Caco-2 (cell line): ENCODE measurements around the gene CNIH3. TPM values are rescaled to one million over a fixed set of nuclear protein-coding genes. Genes with fewer than 3 reads are reported as not detected.

Experiments
- BruUV-seq: library from RNA; stranded (reverse); fragments of 400-500 nt; replicated peaks from 2 replicates; lab custom pipeline; 2021; lab: Mats Ljungman, UMichigan
- CTCF ChIA-PET: fragments of 300-600 bp; sonication (Branson Sonifier 250); formaldehyde crosslinking; loops from one replicate; lab custom pipeline; 2022; ENCODE audit warnings: antibody characterized with exemption; lab: Charles Lee
- POLR2A ChIA-PET: fragments of 300-600 bp; sonication (Branson Sonifier 250); formaldehyde crosslinking; loops from one replicate; lab custom pipeline; 2022; ENCODE audit warnings: antibody characterized with exemption; lab: Charles Lee
- DNase-seq, 2 experiments: peaks; one replicate each; pipeline versions ENCODE4 v3.0.0 to v3.0.0-alpha.2; 2020 to 2022
- H3K27me3 ChIP-seq: replicated peaks from 2 replicates; pipeline ENCODE4 v1.6.0; 2011; ENCODE audit warnings: low read length; ENCODE audit not compliant: control insufficient read depth, insufficient read depth
- H3K36me3 ChIP-seq: 2 replicates; pipeline ENCODE4 v1.5.1; 2011; ENCODE audit warnings: low read length; ENCODE audit not compliant: control insufficient read depth, insufficient read depth
- H3K4me1 ChIP-seq: fragments of 250-450 bp; sonication (Bioruptor Pico); 2 replicates; pipeline ENCODE4 v1.5.1; 2020; ENCODE audit warnings: mild to moderate bottlenecking
- H3K4me3 ChIP-seq: 2 replicates; pipeline ENCODE4 v1.5.1; 2011; ENCODE audit warnings: low read depth, mild to moderate bottlenecking, control low read depth, low read length
- H3K9me3 ChIP-seq: fragments of 250-450 bp; sonication (Bioruptor Pico); 2 replicates; pipeline ENCODE4 v1.5.1; 2020; ENCODE audit warnings: mild to moderate bottlenecking, moderate library complexity
- H3K27ac Mint-ChIP-seq: one replicate; pipeline ENCODE4 v1.8.0; 2022; ENCODE audit warnings: mixed read lengths; ENCODE audit not compliant: unreplicated experiment
- H3K27me3 Mint-ChIP-seq: one replicate; pipeline ENCODE4 v1.8.0; 2022; ENCODE audit warnings: mixed read lengths; ENCODE audit not compliant: insufficient read depth, unreplicated experiment
- H3K36me3 Mint-ChIP-seq: one replicate; pipeline ENCODE4 v1.8.0; 2022; ENCODE audit warnings: mild to moderate bottlenecking, mixed read lengths; ENCODE audit not compliant: insufficient read depth, unreplicated experiment
- H3K4me1 Mint-ChIP-seq: one replicate; pipeline ENCODE4 v1.8.0; 2022; ENCODE audit warnings: low read depth, mixed read lengths; ENCODE audit not compliant: unreplicated experiment
- H3K4me3 Mint-ChIP-seq: one replicate; pipeline ENCODE4 v1.8.0; 2022; ENCODE audit warnings: mild to moderate bottlenecking, moderate library complexity, mixed read lengths; ENCODE audit not compliant: unreplicated experiment
- H3K9me3 Mint-ChIP-seq: one replicate; pipeline ENCODE4 v1.8.0; 2022; ENCODE audit warnings: mixed read lengths; ENCODE audit not compliant: unreplicated experiment
- intact Hi-C: fragments of 100-400 bp; cut with micrococcal nuclease; formaldehyde crosslinking; loops from one replicate; pipeline ENCODE4 v1.10.0; 2022; ENCODE audit not compliant: unreplicated experiment
- total RNA-seq: library from RNA; stranded (reverse); gene quantifications from 2 replicates; pipeline ENCODE4 v1.2.3, GENCODE V29; 2022
- TF ChIP-seq, protein P1 (sequence below), 2 experiments: fragments of 200-600 bp in 1 of 2; IDR thresholded peaks; 1 replicate in 1 of 2; 2 replicates in 1 of 2; pipeline versions ENCODE4 v1.5.1 to v1.8.0; 2011 to 2022; ENCODE audit warnings: antibody characterized with exemption in 1 of 2, control low read depth in 1 of 2, inconsistent platforms in 1 of 2, low read depth in 1 of 2, low read length in 1 of 2, mild to moderate bottlenecking in 1 of 2, moderate library complexity in 1 of 2; ENCODE audit not compliant: insufficient read depth in 1 of 2, severe bottlenecking in 1 of 2, unreplicated experiment in 1 of 2

CNIH3 gene
- total RNA-seq, 1 experiment from 2014 or later = 2.2 TPM

DNA sequence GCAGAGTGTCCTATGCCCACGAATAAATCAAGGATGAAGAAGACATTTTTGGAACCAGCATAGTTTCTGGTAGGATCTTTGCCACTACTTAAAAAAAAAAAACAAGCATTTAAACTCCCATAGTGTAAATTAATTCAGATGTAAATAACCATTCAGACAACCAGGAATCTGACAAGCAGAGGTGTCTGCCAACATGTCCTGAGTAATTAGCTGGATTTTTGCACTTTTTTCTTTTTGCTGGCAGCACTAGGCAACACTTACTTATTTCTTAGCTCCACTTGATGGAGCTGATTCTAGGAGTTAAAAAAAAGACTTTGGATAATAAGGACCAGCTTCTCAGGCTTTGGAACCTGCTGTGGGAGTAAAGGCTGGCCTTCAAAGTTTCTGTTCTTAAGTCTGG lies 27.6 kb upstream of the CNIH3 start:
- H3K9me3 ChIP-seq = no peaks in the 10 kb centered on the region
- no peaks in the 10 kb centered on the region for H3K4me1 ChIP-seq
- no TSS peak for BruUV-seq
- no peaks in the 10 kb centered on the region for H3K36me3 Mint-ChIP-seq
- no peaks in the 10 kb centered on the region for H3K27me3 ChIP-seq
- no peaks in the 10 kb centered on the region for H3K4me1 Mint-ChIP-seq
- no peak overlapping the region for H3K4me3 Mint-ChIP-seq
- H3K27ac Mint-ChIP-seq = no peak overlapping the region
- no peak for DNase-seq
- POLR2A ChIA-PET = no interaction called here
- TF ChIP-seq, protein P1, sequence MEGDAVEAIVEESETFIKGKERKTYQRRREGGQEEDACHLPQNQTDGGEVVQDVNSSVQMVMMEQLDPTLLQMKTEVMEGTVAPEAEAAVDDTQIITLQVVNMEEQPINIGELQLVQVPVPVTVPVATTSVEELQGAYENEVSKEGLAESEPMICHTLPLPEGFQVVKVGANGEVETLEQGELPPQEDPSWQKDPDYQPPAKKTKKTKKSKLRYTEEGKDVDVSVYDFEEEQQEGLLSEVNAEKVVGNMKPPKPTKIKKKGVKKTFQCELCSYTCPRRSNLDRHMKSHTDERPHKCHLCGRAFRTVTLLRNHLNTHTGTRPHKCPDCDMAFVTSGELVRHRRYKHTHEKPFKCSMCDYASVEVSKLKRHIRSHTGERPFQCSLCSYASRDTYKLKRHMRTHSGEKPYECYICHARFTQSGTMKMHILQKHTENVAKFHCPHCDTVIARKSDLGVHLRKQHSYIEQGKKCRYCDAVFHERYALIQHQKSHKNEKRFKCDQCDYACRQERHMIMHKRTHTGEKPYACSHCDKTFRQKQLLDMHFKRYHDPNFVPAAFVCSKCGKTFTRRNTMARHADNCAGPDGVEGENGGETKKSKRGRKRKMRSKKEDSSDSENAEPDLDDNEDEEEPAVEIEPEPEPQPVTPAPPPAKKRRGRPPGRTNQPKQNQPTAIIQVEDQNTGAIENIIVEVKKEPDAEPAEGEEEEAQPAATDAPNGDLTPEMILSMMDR (IDR thresholded peaks at IDR 0.05; ENCODE audit: insufficient read depth in 1 of 2, low read depth in 1 of 2, low read length in 1 of 2, severe bottlenecking in 1 of 2, unreplicated experiment in 1 of 2) = no peak
- no peak overlapping the region for H3K4me3 ChIP-seq
- no peaks in the 10 kb centered on the region for H3K36me3 ChIP-seq
- H3K27me3 Mint-ChIP-seq = peaks cover 5% of the 10 kb centered on the region
- no peaks in the 10 kb centered on the region for H3K9me3 Mint-ChIP-seq
- CTCF ChIA-PET = interaction anchor here (0.6 kb wide), 1 partner anchor 25 kb away, joined by 3 read pairs; no protein-coding TSS in a partner anchor
- intact Hi-C loops = no loop called here

DNA sequence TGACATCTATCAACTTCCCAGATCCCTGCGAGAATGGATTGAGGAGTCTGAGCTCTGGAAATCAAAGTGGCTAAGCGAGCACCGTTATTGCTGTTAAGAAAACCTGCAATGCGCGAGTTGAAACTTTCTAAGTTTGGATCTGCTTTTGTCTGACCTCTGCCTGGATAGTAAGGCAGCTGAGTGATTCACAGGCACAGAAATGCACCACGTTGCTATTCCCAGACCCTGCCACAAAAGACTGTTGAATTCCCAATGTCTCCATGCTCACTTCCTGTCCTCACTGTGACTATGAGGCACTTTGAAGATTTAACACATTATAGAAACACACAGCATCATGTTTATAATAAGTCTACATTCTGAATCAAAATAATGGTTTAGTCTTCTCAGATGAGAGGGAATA lies 27.1 kb upstream of the CNIH3 start:
- no peaks in the 10 kb centered on the region for H3K36me3 Mint-ChIP-seq
- DNase-seq = no peak
- no peaks in the 10 kb centered on the region for H3K36me3 ChIP-seq
- H3K4me1 Mint-ChIP-seq = no peaks in the 10 kb centered on the region
- H3K4me1 ChIP-seq = no peaks in the 10 kb centered on the region
- TF ChIP-seq, protein P1 (IDR thresholded peaks at IDR 0.05; ENCODE audit: insufficient read depth in 1 of 2, low read depth in 1 of 2, low read length in 1 of 2, severe bottlenecking in 1 of 2, unreplicated experiment in 1 of 2) = no peak
- H3K27me3 Mint-ChIP-seq = peaks cover 5% of the 10 kb centered on the region
- no peak overlapping the region for H3K27ac Mint-ChIP-seq
- no TSS peak for BruUV-seq
- H3K9me3 ChIP-seq = no peaks in the 10 kb centered on the region
- POLR2A ChIA-PET = no interaction called here
- H3K9me3 Mint-ChIP-seq = no peaks in the 10 kb centered on the region
- H3K4me3 Mint-ChIP-seq = no peak overlapping the region
- no peak overlapping the region for H3K4me3 ChIP-seq
- intact Hi-C loops = no loop called here
- CTCF ChIA-PET = interaction anchor here (0.6 kb wide), 1 partner anchor 25 kb away, joined by 3 read pairs; no protein-coding TSS in a partner anchor
- H3K27me3 ChIP-seq = no peaks in the 10 kb centered on the region

DNA sequence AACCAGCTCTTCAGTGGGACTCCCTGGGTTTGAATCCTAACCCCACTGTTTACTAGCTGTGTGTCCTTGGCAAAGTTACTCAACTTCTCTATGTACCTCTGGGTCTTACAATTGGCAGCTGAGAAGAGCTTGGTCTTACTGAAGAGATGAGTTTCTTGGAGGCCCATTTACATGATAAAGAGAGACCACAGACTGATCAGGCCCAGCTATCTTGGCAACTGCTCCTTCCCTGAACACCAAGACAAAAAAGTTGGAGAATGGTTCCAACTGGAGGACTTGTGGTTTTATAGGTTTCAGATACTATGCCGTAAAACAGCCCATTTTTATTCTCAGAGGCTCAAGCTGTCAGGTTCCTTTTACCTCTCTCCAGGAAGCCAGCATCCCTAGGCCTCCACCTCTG lies 24.8 kb upstream of the CNIH3 start:
- Mint-ChIP-seq H3K36me3 (no peaks in the 10 kb centered on the region), H3K27ac (no peak overlapping the region), H3K4me3 (no peak overlapping the region), H3K9me3 (no peaks in the 10 kb centered on the region), H3K4me1 (no peaks in the 10 kb centered on the region), H3K27me3 (peaks cover 5% of the 10 kb centered on the region)
- Histone ChIP-seq H3K4me3 (no peak overlapping the region), H3K36me3 (no peaks in the 10 kb centered on the region), H3K4me1 (no peaks in the 10 kb centered on the region), H3K27me3 (no peaks in the 10 kb centered on the region), H3K9me3 (no peaks in the 10 kb centered on the region)
- intact Hi-C loops = no loop called here
- TF ChIP-seq, protein P1 (IDR thresholded peaks at IDR 0.05; ENCODE audit: insufficient read depth in 1 of 2, low read depth in 1 of 2, low read length in 1 of 2, severe bottlenecking in 1 of 2, unreplicated experiment in 1 of 2) = no peak
- POLR2A ChIA-PET = no interaction called here
- DNase-seq = no peak
- BruUV-seq = no TSS peak
- CTCF ChIA-PET = no interaction called here
